SK-N-SH (cell line): ENCODE data around the gene KLHL35. TPM values are rescaled to one million over a fixed set of nuclear protein-coding genes. Genes with fewer than 3 reads are reported as not detected.
A peak's percentile ranks its signal among the peaks of the same experiment; 100 is the strongest.

Experiments used
- CTCF ChIA-PET: fragments of 300-600, 350-600 bp; formaldehyde crosslinking; extraction: SDS; loops from one replicate; lab custom pipeline; 2021; lab: Yijun Ruan, JAX
- POLR2A ChIA-PET: fragments of 350-600 bp; sonication (Branson Sonifier 250); formaldehyde crosslinking; extraction: SDS; loops from one replicate; lab custom pipeline; 2020; ENCODE audit warnings: antibody characterized with exemption, inconsistent platforms; lab: Yijun Ruan, JAX
- DNase-seq: peaks from one replicate; pipeline ENCODE4 v3.0.0; 2012
- H2AFZ ChIP-seq: fragments of 200-600 bp; sonication (generic); 2 replicates; pipeline ENCODE4 v1.8.1; 2016; ENCODE audit warnings: antibody characterized with exemption, mild to moderate bottlenecking, low read depth
- H3F3A ChIP-seq: fragments of 200-600 bp; sonication (generic); replicated peaks from 2 replicates; pipeline ENCODE3; 2016; ENCODE audit warnings: antibody characterized with exemption, mild to moderate bottlenecking; ENCODE audit not compliant: insufficient read depth
- H3K27ac ChIP-seq, 2 experiments: fragments of 200-500 bp in 1 of 2; fragments of 200-600 bp in 1 of 2; sonication (Bioruptor generic) in 1 of 2; sonication (generic), shearing (Covaris generic) in 1 of 2; 2 replicates each; pipeline versions ENCODE4 v1.5.1 to v1.6.1; 2014 to 2016; ENCODE audit warnings: low read depth in 2 of 2, inconsistent platforms in 1 of 2, low read length in 1 of 2, mild to moderate bottlenecking in 1 of 2, mixed read lengths in 1 of 2
- H3K27me3 ChIP-seq: fragments of 200-600 bp; sonication (generic), shearing (Covaris generic); 2 replicates; pipeline ENCODE4 v1.6.1; 2016; ENCODE audit warnings: mixed run types; ENCODE audit not compliant: insufficient read depth
- H3K36me3 ChIP-seq, 2 experiments: fragments of 200-500 bp in 1 of 2; fragments of 200-600 bp in 1 of 2; sonication (Bioruptor generic) in 1 of 2; sonication (generic) in 1 of 2; replicated peaks in 1 of 2; 2 replicates each; pipeline versions ENCODE3 to v1.5.1; 2014 to 2016; ENCODE audit warnings: low read length in 1 of 2, mild to moderate bottlenecking in 1 of 2; ENCODE audit not compliant: insufficient read depth in 2 of 2, control insufficient read depth in 1 of 2
- H3K4me1 ChIP-seq, 2 experiments: fragments of 200-500 bp in 1 of 2; fragments of 200-600 bp in 1 of 2; sonication (Bioruptor generic) in 1 of 2; sonication (generic), shearing (Covaris generic) in 1 of 2; 2 replicates each; pipeline versions ENCODE4 v1.5.1 to v1.6.1; 2014 to 2016; ENCODE audit warnings: low read depth in 1 of 2, low read length in 1 of 2, mixed run types in 1 of 2; ENCODE audit not compliant: insufficient read depth in 2 of 2, control insufficient read depth in 1 of 2
- H3K4me2 ChIP-seq: fragments of 200-600 bp; sonication (generic), shearing (Covaris generic); 2 replicates; pipeline ENCODE4 v1.6.1; 2017; ENCODE audit warnings: mixed run types
- H3K4me3 ChIP-seq, 2 experiments: fragments of 200-500 bp in 1 of 2; fragments of 200-600 bp in 1 of 2; sonication (Bioruptor generic) in 1 of 2; sonication (generic), shearing (Covaris generic) in 1 of 2; 2 replicates each; pipeline versions ENCODE4 v1.5.1 to v1.8.1; 2014 to 2016; ENCODE audit warnings: low read depth in 2 of 2, inconsistent platforms in 1 of 2, low read length in 1 of 2, mild to moderate bottlenecking in 1 of 2, mixed read lengths in 1 of 2, moderate library complexity in 1 of 2
- H3K79me2 ChIP-seq: fragments of 200-600 bp; sonication (generic); 2 replicates; pipeline ENCODE4 v1.8.1; 2017; ENCODE audit warnings: mild to moderate bottlenecking; ENCODE audit not compliant: insufficient read depth
- H3K9ac ChIP-seq: fragments of 200-600 bp; sonication (generic); 2 replicates; pipeline ENCODE4 v1.6.1; 2017; ENCODE audit warnings: mixed run types
- H3K9me2 ChIP-seq: fragments of 200-600 bp; sonication (generic); 2 replicates; pipeline ENCODE4 v1.6.1; 2017; ENCODE audit warnings: mixed run types
- H3K9me3 ChIP-seq: fragments of 200-600 bp; sonication (generic); 2 replicates; pipeline ENCODE4 v1.6.1; 2017; ENCODE audit warnings: mixed run types, mild to moderate bottlenecking, moderate library complexity
- H4K20me1 ChIP-seq: fragments of 200-600 bp; sonication (generic); 2 replicates; pipeline ENCODE4 v1.6.1; 2017; ENCODE audit warnings: mild to moderate bottlenecking, mixed run types; ENCODE audit not compliant: insufficient read depth
- ELF1 ChIP-seq: IDR thresholded peaks from 2 replicates; pipeline ENCODE4 v1.4.0; 2012
- EP300 ChIP-seq, 2 experiments: IDR thresholded peaks; 2 replicates each; pipeline versions ENCODE4 v1.4.0 to v1.6.1; 2012; ENCODE audit warnings: borderline replicate concordance in 1 of 2, low read depth in 1 of 2, low read length in 1 of 2
- EZH2phosphoT487 ChIP-seq: fragments of 200-600 bp; sonication (generic); IDR thresholded peaks from 2 replicates; pipeline ENCODE4 v1.6.1; 2017; ENCODE audit warnings: low read depth, mixed run types, mild to moderate bottlenecking, antibody characterized with exemption, moderate library complexity, borderline replicate concordance
- FOXJ3 ChIP-seq: sonication (generic); formaldehyde crosslinking; IDR thresholded peaks from 2 replicates; pipeline ENCODE4 v1.5.1; 2020; ENCODE audit warnings: mild to moderate bottlenecking, missing genetic modification reagents
- FOXM1 ChIP-seq: IDR thresholded peaks from 2 replicates; pipeline ENCODE4 v1.4.0; 2012; ENCODE audit warnings: low read depth, mild to moderate bottlenecking
- GABPA ChIP-seq: IDR thresholded peaks from 2 replicates; pipeline ENCODE4 v1.4.0; 2012; ENCODE audit warnings: low read depth, mild to moderate bottlenecking
- GATA2 ChIP-seq: sonication (generic); formaldehyde crosslinking; IDR thresholded peaks from 2 replicates; pipeline ENCODE4 v1.5.0; 2020; ENCODE audit warnings: mild to moderate bottlenecking, missing genetic modification reagents
- JUND ChIP-seq: IDR thresholded peaks from 2 replicates; pipeline ENCODE4 v1.4.0; 2012
- NFIC ChIP-seq: IDR thresholded peaks from 2 replicates; pipeline ENCODE4 v1.4.0; 2012; ENCODE audit warnings: borderline replicate concordance
- POLR2AphosphoS5 ChIP-seq: IDR thresholded peaks from 2 replicates; pipeline ENCODE4 v1.6.1; 2012; ENCODE audit warnings: low read depth, low read length
- RAD21 ChIP-seq: IDR thresholded peaks from 2 replicates; pipeline ENCODE4 v1.6.1; 2012; ENCODE audit warnings: mild to moderate bottlenecking, low read length
- RFX5 ChIP-seq: IDR thresholded peaks from 2 replicates; pipeline ENCODE4 v1.6.1; 2012; ENCODE audit warnings: mild to moderate bottlenecking, improper control_type of control experiment, low read length
- RXRA ChIP-seq: IDR thresholded peaks from 2 replicates; pipeline ENCODE4 v1.4.0; 2012; ENCODE audit warnings: low read depth, mild to moderate bottlenecking, borderline replicate concordance
- TAF1 ChIP-seq: IDR thresholded peaks from 2 replicates; pipeline ENCODE4 v1.6.1; 2012; ENCODE audit warnings: low read depth, mild to moderate bottlenecking, low read length, moderate library complexity, borderline replicate concordance
- TEAD4 ChIP-seq: IDR thresholded peaks from 2 replicates; pipeline ENCODE4 v1.4.0; 2012; ENCODE audit warnings: mild to moderate bottlenecking, borderline replicate concordance; ENCODE audit not compliant: insufficient read depth
- WGBS: methylation state at CpG from one replicate; pipeline ENCODE4 v1.1.6; 2017; ENCODE audit warnings: low lambda C conversion rate; 5-methylcytosine and 5-hydroxymethylcytosine counted together
- polyA plus RNA-seq, 3 experiments: library from polyadenylated mRNA; depleted of rRNA; stranded (reverse); fragments of >200 nt; gene quantifications; 2 replicates each; pipeline ENCODE4 v1.2.3, GENCODE V29; 2012
- TF ChIP-seq, protein P1 (sequence below): IDR thresholded peaks from 2 replicates; pipeline ENCODE4 v1.4.0; 2012; ENCODE audit warnings: low read depth
- TF ChIP-seq, protein P2 (sequence below): IDR thresholded peaks from 2 replicates; pipeline ENCODE4 v1.6.1; 2012; ENCODE audit warnings: mild to moderate bottlenecking, low read depth, low read length, moderate library complexity
- TF ChIP-seq, protein P3 (sequence below): fragments of 200-600 bp; sonication (generic); IDR thresholded peaks from 2 replicates; pipeline ENCODE4 v1.6.1; 2017; ENCODE audit warnings: antibody characterized with exemption, mild to moderate bottlenecking, moderate library complexity
- TF ChIP-seq, protein P4 (sequence below): IDR thresholded peaks from 2 replicates; pipeline ENCODE4 v1.4.0; 2012; ENCODE audit warnings: low read depth, borderline replicate concordance
- TF ChIP-seq, protein P5 (sequence below): IDR thresholded peaks from 2 replicates; pipeline ENCODE4 v1.4.0; 2012; ENCODE audit warnings: low read depth, borderline replicate concordance
- TF ChIP-seq, protein P6 (sequence below): IDR thresholded peaks from 2 replicates; pipeline ENCODE4; 2012

Gene KLHL35
- polyA plus RNA-seq, 1 of the 3 experiments (the other 2 are of a cell fraction) = 1.7 TPM

DNA sequence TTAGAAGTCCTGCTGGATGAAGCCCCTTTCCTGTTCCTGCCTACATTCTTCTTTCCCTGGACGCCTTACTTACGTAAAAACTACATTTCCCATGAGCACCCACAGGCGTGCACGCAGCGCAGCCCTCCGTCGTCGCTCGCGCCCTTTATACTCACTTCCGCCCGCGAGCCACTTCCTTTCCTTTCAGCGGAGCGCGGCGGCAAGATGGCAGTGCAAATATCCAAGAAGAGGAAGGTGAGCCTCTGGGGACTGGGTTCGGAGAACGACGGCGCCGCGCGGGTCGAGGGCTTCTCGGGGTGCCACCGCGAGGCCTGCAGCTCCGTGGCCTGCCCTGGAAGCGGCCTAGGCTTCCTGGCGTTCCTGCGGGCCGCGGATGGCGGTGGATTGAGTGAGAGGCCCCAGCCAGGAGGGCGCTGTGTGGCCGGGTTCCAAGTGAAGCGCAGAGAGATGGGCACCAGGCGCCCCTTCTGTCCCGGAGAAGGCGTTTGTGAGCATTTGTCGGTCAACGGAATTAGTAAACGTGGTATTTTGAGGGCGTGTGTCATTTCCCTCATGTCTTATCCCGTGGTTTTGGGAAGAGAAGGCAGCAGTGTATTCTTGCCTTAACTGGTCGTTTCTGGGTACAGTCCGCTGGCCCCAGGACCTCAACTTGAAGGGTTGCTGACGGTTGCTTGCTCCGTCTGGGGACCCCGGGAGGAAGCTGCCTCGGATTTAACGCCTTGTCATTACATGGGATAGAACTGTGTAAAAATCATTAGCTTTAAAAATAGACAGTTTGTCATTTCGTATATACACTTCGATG lies 33.5 kb downstream of the KLHL35 start, which contains the start of gene RPS3:
TSS of gene RPS3 (plus strand) at position 175 of the 802 bp plus-strand sequence. CDS start at position 205, 30 bp downstream.
- CTCF ChIA-PET = interaction anchor here (0.8 to 5.6 kb wide), 8 partner anchors 8 to 132 kb away, joined by 3 to 35 read pairs (median 5); partner anchors contain the start of gene GDPD5
- no peak for TF ChIP-seq GATA2 (CRISPR knock-in tag)
- no peak; the same call in 1 of the 2 replicates for TF ChIP-seq JUND
- TF ChIP-seq, protein P1, sequence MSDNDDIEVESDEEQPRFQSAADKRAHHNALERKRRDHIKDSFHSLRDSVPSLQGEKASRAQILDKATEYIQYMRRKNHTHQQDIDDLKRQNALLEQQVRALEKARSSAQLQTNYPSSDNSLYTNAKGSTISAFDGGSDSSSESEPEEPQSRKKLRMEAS = peak; percentile 96
- TF ChIP-seq NFIC = peak; percentile 43; the same call in 1 of the 2 replicates
- no peak for TF ChIP-seq RFX5
- TF ChIP-seq EZH2phosphoT487 = no peak
- TF ChIP-seq FOXJ3 (CRISPR knock-in tag) = no peak
- TF ChIP-seq, protein P2, sequence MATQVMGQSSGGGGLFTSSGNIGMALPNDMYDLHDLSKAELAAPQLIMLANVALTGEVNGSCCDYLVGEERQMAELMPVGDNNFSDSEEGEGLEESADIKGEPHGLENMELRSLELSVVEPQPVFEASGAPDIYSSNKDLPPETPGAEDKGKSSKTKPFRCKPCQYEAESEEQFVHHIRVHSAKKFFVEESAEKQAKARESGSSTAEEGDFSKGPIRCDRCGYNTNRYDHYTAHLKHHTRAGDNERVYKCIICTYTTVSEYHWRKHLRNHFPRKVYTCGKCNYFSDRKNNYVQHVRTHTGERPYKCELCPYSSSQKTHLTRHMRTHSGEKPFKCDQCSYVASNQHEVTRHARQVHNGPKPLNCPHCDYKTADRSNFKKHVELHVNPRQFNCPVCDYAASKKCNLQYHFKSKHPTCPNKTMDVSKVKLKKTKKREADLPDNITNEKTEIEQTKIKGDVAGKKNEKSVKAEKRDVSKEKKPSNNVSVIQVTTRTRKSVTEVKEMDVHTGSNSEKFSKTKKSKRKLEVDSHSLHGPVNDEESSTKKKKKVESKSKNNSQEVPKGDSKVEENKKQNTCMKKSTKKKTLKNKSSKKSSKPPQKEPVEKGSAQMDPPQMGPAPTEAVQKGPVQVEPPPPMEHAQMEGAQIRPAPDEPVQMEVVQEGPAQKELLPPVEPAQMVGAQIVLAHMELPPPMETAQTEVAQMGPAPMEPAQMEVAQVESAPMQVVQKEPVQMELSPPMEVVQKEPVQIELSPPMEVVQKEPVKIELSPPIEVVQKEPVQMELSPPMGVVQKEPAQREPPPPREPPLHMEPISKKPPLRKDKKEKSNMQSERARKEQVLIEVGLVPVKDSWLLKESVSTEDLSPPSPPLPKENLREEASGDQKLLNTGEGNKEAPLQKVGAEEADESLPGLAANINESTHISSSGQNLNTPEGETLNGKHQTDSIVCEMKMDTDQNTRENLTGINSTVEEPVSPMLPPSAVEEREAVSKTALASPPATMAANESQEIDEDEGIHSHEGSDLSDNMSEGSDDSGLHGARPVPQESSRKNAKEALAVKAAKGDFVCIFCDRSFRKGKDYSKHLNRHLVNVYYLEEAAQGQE = peak; percentile 81
- TF ChIP-seq EP300 (IDR thresholded peaks at IDR 0.05; ENCODE audit: borderline replicate concordance in 1 of 2, low read depth in 1 of 2, low read length in 1 of 2) = peak in 1 of 2 experiments; percentile 50; a peak in 1 of 4 replicates
- no peak; the same call in 1 of the 2 replicates for TF ChIP-seq FOXM1
- peak; percentile 98 for TF ChIP-seq ELF1
- peak; percentile 100 for TF ChIP-seq POLR2AphosphoS5
- peak; percentile 91 for TF ChIP-seq GABPA
- TF ChIP-seq RXRA = no peak; the same call in 1 of the 2 replicates
- TF ChIP-seq, protein P3, sequence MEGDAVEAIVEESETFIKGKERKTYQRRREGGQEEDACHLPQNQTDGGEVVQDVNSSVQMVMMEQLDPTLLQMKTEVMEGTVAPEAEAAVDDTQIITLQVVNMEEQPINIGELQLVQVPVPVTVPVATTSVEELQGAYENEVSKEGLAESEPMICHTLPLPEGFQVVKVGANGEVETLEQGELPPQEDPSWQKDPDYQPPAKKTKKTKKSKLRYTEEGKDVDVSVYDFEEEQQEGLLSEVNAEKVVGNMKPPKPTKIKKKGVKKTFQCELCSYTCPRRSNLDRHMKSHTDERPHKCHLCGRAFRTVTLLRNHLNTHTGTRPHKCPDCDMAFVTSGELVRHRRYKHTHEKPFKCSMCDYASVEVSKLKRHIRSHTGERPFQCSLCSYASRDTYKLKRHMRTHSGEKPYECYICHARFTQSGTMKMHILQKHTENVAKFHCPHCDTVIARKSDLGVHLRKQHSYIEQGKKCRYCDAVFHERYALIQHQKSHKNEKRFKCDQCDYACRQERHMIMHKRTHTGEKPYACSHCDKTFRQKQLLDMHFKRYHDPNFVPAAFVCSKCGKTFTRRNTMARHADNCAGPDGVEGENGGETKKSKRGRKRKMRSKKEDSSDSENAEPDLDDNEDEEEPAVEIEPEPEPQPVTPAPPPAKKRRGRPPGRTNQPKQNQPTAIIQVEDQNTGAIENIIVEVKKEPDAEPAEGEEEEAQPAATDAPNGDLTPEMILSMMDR = peak; percentile 48
- TF ChIP-seq, protein P4, sequence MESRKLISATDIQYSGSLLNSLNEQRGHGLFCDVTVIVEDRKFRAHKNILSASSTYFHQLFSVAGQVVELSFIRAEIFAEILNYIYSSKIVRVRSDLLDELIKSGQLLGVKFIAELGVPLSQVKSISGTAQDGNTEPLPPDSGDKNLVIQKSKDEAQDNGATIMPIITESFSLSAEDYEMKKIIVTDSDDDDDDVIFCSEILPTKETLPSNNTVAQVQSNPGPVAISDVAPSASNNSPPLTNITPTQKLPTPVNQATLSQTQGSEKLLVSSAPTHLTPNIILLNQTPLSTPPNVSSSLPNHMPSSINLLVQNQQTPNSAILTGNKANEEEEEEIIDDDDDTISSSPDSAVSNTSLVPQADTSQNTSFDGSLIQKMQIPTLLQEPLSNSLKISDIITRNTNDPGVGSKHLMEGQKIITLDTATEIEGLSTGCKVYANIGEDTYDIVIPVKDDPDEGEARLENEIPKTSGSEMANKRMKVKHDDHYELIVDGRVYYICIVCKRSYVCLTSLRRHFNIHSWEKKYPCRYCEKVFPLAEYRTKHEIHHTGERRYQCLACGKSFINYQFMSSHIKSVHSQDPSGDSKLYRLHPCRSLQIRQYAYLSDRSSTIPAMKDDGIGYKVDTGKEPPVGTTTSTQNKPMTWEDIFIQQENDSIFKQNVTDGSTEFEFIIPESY = 0 out of 2 replicates have a peak, but pooled peaks have one; percentile 30
- peak; percentile 100 for TF ChIP-seq TAF1
- TF ChIP-seq, protein P5, sequence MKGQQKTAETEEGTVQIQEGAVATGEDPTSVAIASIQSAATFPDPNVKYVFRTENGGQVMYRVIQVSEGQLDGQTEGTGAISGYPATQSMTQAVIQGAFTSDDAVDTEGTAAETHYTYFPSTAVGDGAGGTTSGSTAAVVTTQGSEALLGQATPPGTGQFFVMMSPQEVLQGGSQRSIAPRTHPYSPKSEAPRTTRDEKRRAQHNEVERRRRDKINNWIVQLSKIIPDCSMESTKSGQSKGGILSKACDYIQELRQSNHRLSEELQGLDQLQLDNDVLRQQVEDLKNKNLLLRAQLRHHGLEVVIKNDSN = no peak
- 0 out of 2 replicates have a peak, but pooled peaks have one; percentile 14 for TF ChIP-seq TEAD4
- TF ChIP-seq, protein P6, sequence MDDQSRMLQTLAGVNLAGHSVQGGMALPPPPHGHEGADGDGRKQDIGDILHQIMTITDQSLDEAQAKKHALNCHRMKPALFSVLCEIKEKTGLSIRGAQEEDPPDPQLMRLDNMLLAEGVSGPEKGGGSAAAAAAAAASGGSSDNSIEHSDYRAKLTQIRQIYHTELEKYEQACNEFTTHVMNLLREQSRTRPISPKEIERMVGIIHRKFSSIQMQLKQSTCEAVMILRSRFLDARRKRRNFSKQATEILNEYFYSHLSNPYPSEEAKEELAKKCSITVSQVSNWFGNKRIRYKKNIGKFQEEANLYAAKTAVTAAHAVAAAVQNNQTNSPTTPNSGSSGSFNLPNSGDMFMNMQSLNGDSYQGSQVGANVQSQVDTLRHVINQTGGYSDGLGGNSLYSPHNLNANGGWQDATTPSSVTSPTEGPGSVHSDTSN = no peak
- TF ChIP-seq RAD21 = no peak

More for the DNA sequence above, 33.5 kb downstream of the KLHL35 start, which contains the start of gene RPS3:
- peaks cover 48% of the 10 kb centered on the region for H4K20me1 ChIP-seq
- DNase-seq = peak; percentile 90
- H3K79me2 ChIP-seq = peaks cover 52% of the 10 kb centered on the region
- POLR2A ChIA-PET = interaction anchor here (1.1 to 2.0 kb wide), 3 partner anchors 28 to 155 kb away, joined by 3 to 7 read pairs (median 5); no protein-coding TSS in a partner anchor
- peaks cover 22 to 31% of the 10 kb centered on the region in 2 experiments for H3K4me1 ChIP-seq
- peak within 1 kb of the TSS; percentile 90 to 93 for H3K4me3 ChIP-seq
- H3K27me3 ChIP-seq = no peaks in the 10 kb centered on the region
- H3K9ac ChIP-seq = peak within 1 kb of the TSS; percentile 92
- peak within 1 kb of the TSS; percentile 75 for H3K4me2 ChIP-seq
- peaks cover 21% of the 10 kb centered on the region for H3F3A ChIP-seq
- H3K9me2 ChIP-seq = no peaks in the 10 kb centered on the region
- peak within 1 kb of the TSS; percentile 91 to 93 for H3K27ac ChIP-seq
- H3K36me3 ChIP-seq = peaks cover 35 to 36% of the 10 kb centered on the region in 2 experiments
- peak within 1 kb of the TSS; percentile 83; the same call in 1 of the 2 replicates for H2AFZ ChIP-seq
- under 1% methylated on average over 54 of the region's 55 CpGs for WGBS
- no peaks in the 10 kb centered on the region for H3K9me3 ChIP-seq
